Smooth muscle cell (in vitro differentiated cells): ENCODE measurements around the gene ABCC11. TPM values are rescaled to one million over a fixed set of nuclear protein-coding genes. Genes with fewer than 3 reads are reported as not detected.

Experiments used
- DNase-seq: peaks from one replicate; lab custom pipeline; 2025; ENCODE audit not compliant: unreplicated experiment; lab: John Stamatoyannopoulos, UW
- H2AFZ ChIP-seq: fragments of 200-600 bp; sonication (generic); 2 replicates; pipeline ENCODE4 v1.6.0; 2016; ENCODE audit warnings: antibody characterized with exemption, low read depth, mild to moderate bottlenecking
- H3F3A ChIP-seq: fragments of 200-600 bp; sonication (generic); 2 replicates; pipeline ENCODE4 v1.6.0; 2017; ENCODE audit warnings: antibody characterized with exemption, low read depth
- H3K27ac ChIP-seq: fragments of 200-600 bp; sonication (generic); 2 replicates; pipeline ENCODE4 v1.5.1; 2016; ENCODE audit warnings: low read depth, mild to moderate bottlenecking
- H3K27me3 ChIP-seq: fragments of 200-600 bp; sonication (generic); 2 replicates; pipeline ENCODE4 v1.6.1; 2016; ENCODE audit warnings: low read depth, mild to moderate bottlenecking
- H3K36me3 ChIP-seq: fragments of 200-600 bp; sonication (generic); 2 replicates; pipeline ENCODE4 v1.5.1; 2016; ENCODE audit warnings: low read depth
- H3K4me1 ChIP-seq: fragments of 200-600 bp; sonication (generic); 2 replicates; pipeline ENCODE4 v1.5.1; 2016; ENCODE audit warnings: low read depth
- H3K4me2 ChIP-seq: fragments of 200-600 bp; sonication (generic); 2 replicates; pipeline ENCODE4 v1.6.0; 2016; ENCODE audit warnings: mild to moderate bottlenecking
- H3K4me3 ChIP-seq: fragments of 200-600 bp; sonication (generic); 2 replicates; pipeline ENCODE4 v1.5.1; 2016; ENCODE audit warnings: mild to moderate bottlenecking
- H3K79me2 ChIP-seq: fragments of 200-600 bp; sonication (generic); 2 replicates; pipeline ENCODE4 v1.6.0; 2016; ENCODE audit warnings: low read depth, mild to moderate bottlenecking
- H3K9ac ChIP-seq: fragments of 200-600 bp; sonication (generic); 2 replicates; pipeline ENCODE4 v1.6.0; 2016; ENCODE audit warnings: low read depth
- H3K9me3 ChIP-seq: fragments of 200-600 bp; sonication (generic); replicated peaks from 2 replicates; pipeline ENCODE4 v1.5.1; 2016; ENCODE audit warnings: low read depth
- H4K20me1 ChIP-seq: fragments of 200-600 bp; sonication (generic); 2 replicates; pipeline ENCODE4 v1.6.0; 2016; ENCODE audit warnings: low read depth
- CTCF ChIP-seq: fragments of 200-600 bp; sonication (generic); IDR thresholded peaks from 2 replicates; pipeline ENCODE4 v1.5.1; 2017; ENCODE audit warnings: borderline replicate concordance, mild to moderate bottlenecking, antibody characterized with exemption; ENCODE audit not compliant: insufficient read depth, poor library complexity, severe bottlenecking
- WGBS: methylation state at CpG from one replicate; pipeline ENCODE4 v1.1.7; 2016; ENCODE audit warnings: low lambda C conversion rate; 5-methylcytosine and 5-hydroxymethylcytosine counted together
- polyA plus RNA-seq: library from polyadenylated mRNA; unstranded; fragments of >200 nt; fragmentation: Nextera tagmentation; extraction: Ambion mirVana; gene quantifications from 2 replicates; pipeline ENCODE4 v1.2.1, GENCODE V29; 2016
- total RNA-seq: library from RNA; depleted of rRNA; stranded (reverse); fragments of >200 nt; gene quantifications from 2 replicates; pipeline ENCODE4 v1.2.3, GENCODE V29; 2014

ABCC11 gene
- total and polyA plus RNA-seq, 2 experiments from 2014 or later, result not detected

- no peaks in the 10 kb centered on the region for H3K9me3 ChIP-seq
- 90% methylated on average over 9 of the region's 9 CpGs for WGBS
- H3K9ac ChIP-seq, result no peak overlapping the region
- H4K20me1 ChIP-seq, result no peaks in the 10 kb centered on the region
- no peaks in the 10 kb centered on the region for H3K4me1 ChIP-seq
- H3K4me2 ChIP-seq, result no peak overlapping the region
- no peaks in the 10 kb centered on the region for H3F3A ChIP-seq
- no peak for TF ChIP-seq CTCF
- no peak overlapping the region for H3K4me3 ChIP-seq
- no peak for DNase-seq
- no peaks in the 10 kb centered on the region for H3K27me3 ChIP-seq
- no peak overlapping the region for H3K27ac ChIP-seq
- no peak overlapping the region for H2AFZ ChIP-seq
- no peaks in the 10 kb centered on the region for H3K79me2 ChIP-seq
- H3K36me3 ChIP-seq, result no peaks in the 10 kb centered on the region
Measured at GRCh38 chr16:48162839-48163410, 84.4 kb downstream of the ABCC11 start.

GRCh38 chr16:48161906-48162305 lies 85.4 kb downstream of the ABCC11 start:
- H2AFZ ChIP-seq, result no peak overlapping the region
- no peak overlapping the region for H3K27ac ChIP-seq
- H3F3A ChIP-seq, result no peaks in the 10 kb centered on the region
- H3K27me3 ChIP-seq, result no peaks in the 10 kb centered on the region
- H3K36me3 ChIP-seq, result no peaks in the 10 kb centered on the region
- no peak for DNase-seq
- TF ChIP-seq CTCF, result no peak
- no peak overlapping the region for H3K9ac ChIP-seq
- H3K79me2 ChIP-seq, result no peaks in the 10 kb centered on the region
- no peaks in the 10 kb centered on the region for H3K4me1 ChIP-seq
- no peak overlapping the region for H3K4me2 ChIP-seq
- H3K9me3 ChIP-seq, result no peaks in the 10 kb centered on the region
- no peaks in the 10 kb centered on the region for H4K20me1 ChIP-seq
- H3K4me3 ChIP-seq, result no peak overlapping the region
- WGBS, result 83% methylated on average over 4 of the region's 4 CpGs

GRCh38 chr16:48160575-48160974 lies 86.8 kb downstream of the ABCC11 start:
- Histone ChIP-seq H3K9ac (no peak overlapping the region), H3K4me2 (no peak overlapping the region), H3K36me3 (no peaks in the 10 kb centered on the region), H3K4me1 (no peaks in the 10 kb centered on the region), H2AFZ (no peak overlapping the region), H4K20me1 (no peaks in the 10 kb centered on the region), H3K4me3 (no peak overlapping the region), H3F3A (no peaks in the 10 kb centered on the region), H3K27ac (no peak overlapping the region), H3K79me2 (no peaks in the 10 kb centered on the region), H3K27me3 (no peaks in the 10 kb centered on the region), H3K9me3 (no peaks in the 10 kb centered on the region)
- TF ChIP-seq CTCF, result no peak
- WGBS, result 66% methylated on average over 6 of the region's 6 CpGs
- DNase-seq, result no peak

GRCh38 chr16:48158296-48158695 lies 89.0 kb downstream of the ABCC11 start:
- no peaks in the 10 kb centered on the region for H3K27me3 ChIP-seq
- H4K20me1 ChIP-seq, result no peaks in the 10 kb centered on the region
- no peaks in the 10 kb centered on the region for H3K9me3 ChIP-seq
- H3K79me2 ChIP-seq, result no peaks in the 10 kb centered on the region
- no peak for DNase-seq
- no peak overlapping the region for H3K9ac ChIP-seq
- no peak overlapping the region for H2AFZ ChIP-seq
- no peak overlapping the region for H3K27ac ChIP-seq
- H3K36me3 ChIP-seq, result no peaks in the 10 kb centered on the region
- no peaks in the 10 kb centered on the region for H3F3A ChIP-seq
- WGBS, result 38% methylated on average over 4 of the region's 4 CpGs
- H3K4me3 ChIP-seq, result no peak overlapping the region
- H3K4me2 ChIP-seq, result no peak overlapping the region
- H3K4me1 ChIP-seq, result no peaks in the 10 kb centered on the region
- no peak for TF ChIP-seq CTCF
